Tibial nerve (tissue), 3 donors: Measurements from ENCODE around the gene AIFM3.

Source experiments
- POLR2A ChIP-seq, 2 donors: fragments of 450-650 bp; IDR thresholded peaks; one replicate each; pipeline ENCODE4 v1.6.1; 2017; ENCODE audit warnings: antibody characterized with exemption in 2 of 2, mild to moderate bottlenecking in 2 of 2, moderate library complexity in 2 of 2
- TF ChIP-seq, protein P1 (sequence below), 5 experiments: fragments of 200-600 bp in 3 of 5; fragments of 450-650 bp in 2 of 5; sonication (generic) in 3 of 5; IDR thresholded peaks; one replicate each; pipeline ENCODE4 v1.5.1; 2016 to 2019; ENCODE audit warnings: antibody characterized with exemption in 5 of 5, mild to moderate bottlenecking in 3 of 5, moderate library complexity in 2 of 5

DNA sequence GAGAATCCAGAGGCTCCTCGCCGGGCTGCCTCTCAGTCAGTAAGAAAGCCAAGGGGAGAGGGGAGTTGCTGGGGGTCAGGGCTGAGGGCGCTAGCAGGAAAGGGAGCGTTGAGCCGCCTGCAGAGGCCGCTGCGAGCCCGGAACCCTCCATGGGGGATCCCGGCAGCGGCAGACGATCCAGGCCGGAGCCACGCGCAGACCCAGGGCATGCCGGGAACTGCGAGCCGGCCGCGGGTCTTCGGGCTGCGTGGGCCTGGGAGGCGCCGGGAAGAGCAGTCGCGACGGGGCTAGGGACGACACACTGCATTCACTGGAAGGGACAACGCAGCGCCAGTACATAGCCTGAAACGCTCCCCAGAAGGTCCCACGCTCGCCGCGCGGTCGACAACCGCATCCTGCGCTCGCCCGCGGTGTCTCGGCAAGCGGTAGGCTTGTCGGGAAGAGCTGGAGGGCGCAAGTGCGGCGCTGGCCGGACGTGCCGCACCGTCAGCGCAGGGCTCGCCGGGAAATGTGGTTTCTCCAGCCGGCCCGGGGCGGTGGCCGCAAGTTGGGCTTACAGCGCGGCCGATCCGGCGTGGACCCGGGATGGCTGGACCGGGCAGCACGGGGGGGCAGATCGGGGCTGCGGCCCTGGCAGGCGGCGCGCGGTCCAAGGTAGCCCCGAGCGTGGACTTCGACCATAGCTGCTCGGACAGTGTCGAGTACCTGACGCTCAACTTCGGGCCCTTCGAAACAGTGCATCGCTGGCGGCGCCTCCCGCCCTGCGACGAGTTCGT, 14.9 kb downstream of the AIFM3 start, which contains the start of gene LZTR1:
- peak; percentile 89 to 97 for TF ChIP-seq POLR2A (IDR thresholded peaks at IDR 0.05)
- TF ChIP-seq, protein P1, sequence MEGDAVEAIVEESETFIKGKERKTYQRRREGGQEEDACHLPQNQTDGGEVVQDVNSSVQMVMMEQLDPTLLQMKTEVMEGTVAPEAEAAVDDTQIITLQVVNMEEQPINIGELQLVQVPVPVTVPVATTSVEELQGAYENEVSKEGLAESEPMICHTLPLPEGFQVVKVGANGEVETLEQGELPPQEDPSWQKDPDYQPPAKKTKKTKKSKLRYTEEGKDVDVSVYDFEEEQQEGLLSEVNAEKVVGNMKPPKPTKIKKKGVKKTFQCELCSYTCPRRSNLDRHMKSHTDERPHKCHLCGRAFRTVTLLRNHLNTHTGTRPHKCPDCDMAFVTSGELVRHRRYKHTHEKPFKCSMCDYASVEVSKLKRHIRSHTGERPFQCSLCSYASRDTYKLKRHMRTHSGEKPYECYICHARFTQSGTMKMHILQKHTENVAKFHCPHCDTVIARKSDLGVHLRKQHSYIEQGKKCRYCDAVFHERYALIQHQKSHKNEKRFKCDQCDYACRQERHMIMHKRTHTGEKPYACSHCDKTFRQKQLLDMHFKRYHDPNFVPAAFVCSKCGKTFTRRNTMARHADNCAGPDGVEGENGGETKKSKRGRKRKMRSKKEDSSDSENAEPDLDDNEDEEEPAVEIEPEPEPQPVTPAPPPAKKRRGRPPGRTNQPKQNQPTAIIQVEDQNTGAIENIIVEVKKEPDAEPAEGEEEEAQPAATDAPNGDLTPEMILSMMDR (IDR thresholded peaks at IDR 0.05) = peak; percentile 24 to 80 (median 55)
